ENCODE data around the gene STON2.

STON2 gene

GRCh38 chr14:81324011-81324410 lies 76.1 kb downstream of the STON2 start:
- no peak for DNase-seq (ENCODE audit: low spot score)
- TF ChIP-seq CTCF (IDR thresholded peaks at IDR 0.05; ENCODE audit: extremely low read depth, insufficient read depth, missing control alignments): no peak
- in situ Hi-C loops (cut with MboI; ENCODE audit: low pct_unique_long_range_greater_than_20kb, low sequenced_read_pairs, unreplicated experiment): no loop called here

GRCh38 chr14:81323093-81323492 lies 77.0 kb downstream of the STON2 start:
- DNase-seq (ENCODE audit: low spot score): no peak
- in situ Hi-C loops (cut with MboI; ENCODE audit: low pct_unique_long_range_greater_than_20kb, low sequenced_read_pairs, unreplicated experiment): no loop called here
- no peak for TF ChIP-seq CTCF (IDR thresholded peaks at IDR 0.05; ENCODE audit: extremely low read depth, insufficient read depth, missing control alignments)

- DNase-seq (ENCODE audit: low spot score): no peak
- TF ChIP-seq CTCF (IDR thresholded peaks at IDR 0.05; ENCODE audit: extremely low read depth, insufficient read depth, missing control alignments): no peak
- in situ Hi-C loops (cut with MboI; ENCODE audit: low pct_unique_long_range_greater_than_20kb, low sequenced_read_pairs, unreplicated experiment): no loop called here
Measured at GRCh38 chr14:81319946-81320345, 80.2 kb downstream of the STON2 start.

- no peak for DNase-seq (ENCODE audit: low spot score)
- no peak for TF ChIP-seq CTCF (IDR thresholded peaks at IDR 0.05; ENCODE audit: extremely low read depth, insufficient read depth, missing control alignments)
- in situ Hi-C loops (cut with MboI; ENCODE audit: low pct_unique_long_range_greater_than_20kb, low sequenced_read_pairs, unreplicated experiment): no loop called here
Measured at GRCh38 chr14:81319314-81319713, 80.8 kb downstream of the STON2 start.

GRCh38 chr14:81315341-81315740 lies 84.8 kb downstream of the STON2 start:
- in situ Hi-C loops (cut with MboI; ENCODE audit: low pct_unique_long_range_greater_than_20kb, low sequenced_read_pairs, unreplicated experiment): no loop called here
- TF ChIP-seq CTCF (IDR thresholded peaks at IDR 0.05; ENCODE audit: extremely low read depth, insufficient read depth, missing control alignments): no peak
- no peak for DNase-seq (ENCODE audit: low spot score)

GRCh38 chr14:81314443-81315175 lies 85.5 kb downstream of the STON2 start:
- in situ Hi-C loops (cut with MboI; ENCODE audit: low pct_unique_long_range_greater_than_20kb, low sequenced_read_pairs, unreplicated experiment): no loop called here
- no peak for TF ChIP-seq CTCF (IDR thresholded peaks at IDR 0.05; ENCODE audit: extremely low read depth, insufficient read depth, missing control alignments)
- no peak for DNase-seq (ENCODE audit: low spot score)

Data from GM13977 (cell line).